DMS79 (cell line): ENCODE measurements around the gene FOCAD.

Experiments
- DNase-seq: peaks from one replicate; lab custom pipeline; 2025; lab: John Stamatoyannopoulos, UW

Gene FOCAD

GRCh38 chr9:21023861-21024260 is 339.8 kb downstream of the FOCAD start:
- no peak for DNase-seq

- DNase-seq, result no peak
These were observed 343.2 kb downstream of the FOCAD start for GRCh38 chr9:21027295-21027694.

- no peak for DNase-seq
These were observed 344.4 kb downstream of the FOCAD start for GRCh38 chr9:21028466-21028865.

- DNase-seq, result no peak
These were observed 345.6 kb downstream of the FOCAD start for GRCh38 chr9:21029661-21030060.

GRCh38 chr9:21030389-21031035 is 346.5 kb downstream of the FOCAD start:
- DNase-seq, result no peak

GRCh38 chr9:21031091-21031807 is 347.2 kb downstream of the FOCAD start, which contains the start of gene HACD4:
TSS of gene HACD4 (minus strand) at chr9:21031640. CDS start at chr9:21031590, 50 bp downstream.
- DNase-seq, result peak; percentile 15

GRCh38 chr9:21031808-21032183 is 347.7 kb downstream of the FOCAD start:
- no peak for DNase-seq

GRCh38 chr9:21037278-21037677 is 353.2 kb downstream of the FOCAD start:
- no peak for DNase-seq

- DNase-seq, result no peak
These were observed 355.2 kb downstream of the FOCAD start for GRCh38 chr9:21039302-21039701.

- no peak for DNase-seq
These were observed 358.4 kb downstream of the FOCAD start for GRCh38 chr9:21042466-21042865.

GRCh38 chr9:21043841-21044240 is 359.8 kb downstream of the FOCAD start:
- no peak for DNase-seq
